Activated CD4-positive, alpha-beta T cell treated with anti-CD3 and anti-CD28 coated beads for 4 hours (primary cell): ENCODE measurements around the gene ENOX2.
A peak's percentile ranks its signal among the peaks of the same experiment; 100 is the strongest.
"Not testable (repeated sequence)": the region's sequence is repeated elsewhere in the genome, so short reads cannot be mapped to it uniquely, and the experiment has no call there.

Source experiments
- DNase-seq, 2 donors: peaks; one replicate each; pipeline ENCODE4 v3.0.0-alpha.2; 2020

Gene ENOX2, protein sequence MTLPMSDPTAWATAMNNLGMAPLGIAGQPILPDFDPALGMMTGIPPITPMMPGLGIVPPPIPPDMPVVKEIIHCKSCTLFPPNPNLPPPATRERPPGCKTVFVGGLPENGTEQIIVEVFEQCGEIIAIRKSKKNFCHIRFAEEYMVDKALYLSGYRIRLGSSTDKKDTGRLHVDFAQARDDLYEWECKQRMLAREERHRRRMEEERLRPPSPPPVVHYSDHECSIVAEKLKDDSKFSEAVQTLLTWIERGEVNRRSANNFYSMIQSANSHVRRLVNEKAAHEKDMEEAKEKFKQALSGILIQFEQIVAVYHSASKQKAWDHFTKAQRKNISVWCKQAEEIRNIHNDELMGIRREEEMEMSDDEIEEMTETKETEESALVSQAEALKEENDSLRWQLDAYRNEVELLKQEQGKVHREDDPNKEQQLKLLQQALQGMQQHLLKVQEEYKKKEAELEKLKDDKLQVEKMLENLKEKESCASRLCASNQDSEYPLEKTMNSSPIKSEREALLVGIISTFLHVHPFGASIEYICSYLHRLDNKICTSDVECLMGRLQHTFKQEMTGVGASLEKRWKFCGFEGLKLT

DNA sequence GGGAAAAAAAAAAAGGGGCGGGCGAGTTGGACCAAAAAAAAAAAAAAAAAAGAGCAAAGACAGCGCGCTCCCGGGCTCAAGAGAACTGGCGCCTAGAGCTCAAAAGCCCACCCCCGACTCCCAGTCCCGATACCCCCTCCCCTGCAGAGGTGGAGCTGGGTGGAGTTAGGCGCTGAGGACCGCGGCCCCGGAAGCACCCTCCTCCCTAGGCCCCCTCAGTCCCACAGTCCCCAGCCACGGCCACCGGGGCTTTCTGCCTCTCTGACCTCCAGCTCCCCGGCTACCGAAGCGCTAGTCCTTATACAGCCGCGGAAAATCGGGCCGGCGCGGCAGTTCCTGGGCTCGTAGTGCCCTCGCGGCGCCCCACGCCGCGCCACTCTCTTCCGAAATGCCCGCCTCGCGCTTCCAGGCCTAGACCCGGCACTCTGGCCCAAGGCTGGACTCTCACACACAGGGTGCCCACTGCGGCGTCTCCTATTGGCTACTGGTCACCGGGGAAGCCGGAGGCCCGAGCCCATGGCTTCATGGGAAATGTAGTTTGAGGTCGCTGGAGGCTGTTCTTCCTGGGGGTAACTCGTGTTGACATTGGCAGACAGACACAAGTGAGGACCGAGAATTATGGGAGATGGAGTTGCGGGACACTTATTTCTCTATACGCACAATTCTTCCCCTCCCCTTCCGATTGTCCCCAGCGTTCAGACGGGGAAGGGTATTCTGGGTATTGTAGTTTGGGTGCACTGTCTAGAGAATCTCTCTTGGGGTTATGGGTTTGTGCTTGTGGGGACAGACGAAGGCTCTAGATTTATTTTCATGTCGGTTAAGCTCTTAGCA lies at the start of gene ENOX2:
Gene ENOX2, minus strand, starts transcription at position 427 of the 831 bp plus-strand sequence. CDS start 199,993 bp downstream, outside the sequence.
- peak; percentile 72 to 77 for DNase-seq

DNA sequence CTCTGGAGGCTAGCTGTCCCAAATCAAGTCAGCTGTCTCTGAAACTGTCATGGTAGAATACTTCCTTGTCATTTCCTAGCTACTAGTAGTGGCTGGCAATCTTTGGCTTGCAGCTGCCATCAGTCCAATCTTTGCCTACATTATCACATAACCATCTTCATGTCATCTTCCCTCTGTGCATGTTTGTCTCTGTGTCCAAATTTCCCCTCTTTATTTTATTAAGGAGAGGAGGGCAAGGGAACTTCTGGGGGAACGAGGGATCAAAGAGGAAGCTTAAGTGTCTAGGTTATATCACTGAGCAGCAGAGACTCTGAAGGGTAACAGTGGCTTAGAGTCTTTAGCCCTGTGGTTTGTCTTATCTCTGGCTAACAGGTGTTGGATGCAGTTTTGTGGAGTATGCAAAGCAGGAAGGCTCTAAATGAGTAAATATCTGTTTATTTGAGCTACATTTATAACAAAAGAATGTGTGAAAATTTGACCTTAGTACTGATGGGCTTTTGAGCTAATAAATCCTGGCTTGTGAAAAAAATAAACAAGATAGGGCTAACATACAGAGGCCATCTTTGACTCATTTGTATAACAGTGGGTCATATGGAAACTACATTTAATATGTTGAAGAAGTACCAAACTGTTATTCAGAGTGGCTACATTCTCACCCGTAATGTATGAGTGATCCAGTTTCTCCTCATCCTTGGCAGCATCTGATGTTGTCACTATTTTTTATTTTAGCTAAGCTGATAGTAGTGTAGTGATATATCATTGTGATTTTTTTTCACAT lies 49.4 kb upstream of the ENOX2 start:
- DNase-seq = no peak

DNA sequence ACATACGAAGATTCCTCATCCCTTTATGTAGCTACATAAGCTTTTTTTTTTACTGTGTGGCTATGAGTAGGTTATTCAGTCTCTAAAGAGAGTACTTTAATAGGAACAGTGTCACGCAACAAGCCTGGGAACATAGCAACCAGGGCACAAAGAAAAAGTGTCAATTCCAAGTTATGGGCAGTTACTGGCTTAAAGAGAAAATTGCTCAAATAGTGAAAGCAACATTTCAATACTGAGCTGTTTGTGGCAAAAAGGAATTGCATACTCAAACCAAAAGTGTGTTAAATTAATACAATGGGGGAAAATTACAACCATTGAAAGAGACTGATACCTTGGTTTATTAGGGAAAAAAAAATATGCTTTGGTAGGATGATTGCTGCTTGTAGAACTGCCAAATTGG lies 41.2 kb upstream of the ENOX2 start:
- no peak for DNase-seq

DNA sequence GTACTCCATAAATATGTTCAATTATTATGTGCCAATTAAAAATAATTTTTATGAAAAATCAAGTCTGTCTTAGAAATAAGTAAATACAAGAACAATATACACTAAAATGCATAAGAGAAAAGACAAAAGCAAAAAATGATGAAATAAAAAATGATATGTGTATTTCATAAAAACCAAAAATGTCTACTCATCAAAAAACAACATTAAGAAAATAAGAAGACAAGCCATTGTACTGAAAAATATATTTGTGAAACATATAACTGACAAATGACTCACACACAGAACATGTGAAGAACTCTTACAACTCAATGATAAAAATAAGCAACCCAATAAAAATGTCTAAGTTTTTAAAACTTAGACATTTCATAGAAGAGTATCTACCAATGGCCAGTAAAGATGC lies 34.1 kb upstream of the ENOX2 start:
- no peak for DNase-seq

DNA sequence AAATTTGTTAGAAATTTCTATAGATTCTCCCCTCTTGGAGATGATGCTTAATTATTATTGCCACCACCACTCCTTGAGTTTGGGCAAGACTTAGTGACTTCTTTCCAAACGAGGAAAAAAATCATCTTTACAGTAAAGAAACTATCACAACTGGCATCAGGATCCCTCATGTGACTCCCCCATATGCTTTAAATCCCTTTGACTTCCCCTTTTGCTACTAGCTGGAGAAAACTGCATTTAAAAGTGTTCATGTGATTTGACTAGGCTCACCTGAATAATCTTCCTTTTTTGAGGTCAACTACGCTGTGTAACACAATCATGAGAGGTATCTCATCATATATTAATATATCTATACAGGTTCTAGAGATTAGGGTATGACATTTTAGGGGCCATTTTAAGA lies 30.3 kb upstream of the ENOX2 start:
- no peak for DNase-seq

DNA sequence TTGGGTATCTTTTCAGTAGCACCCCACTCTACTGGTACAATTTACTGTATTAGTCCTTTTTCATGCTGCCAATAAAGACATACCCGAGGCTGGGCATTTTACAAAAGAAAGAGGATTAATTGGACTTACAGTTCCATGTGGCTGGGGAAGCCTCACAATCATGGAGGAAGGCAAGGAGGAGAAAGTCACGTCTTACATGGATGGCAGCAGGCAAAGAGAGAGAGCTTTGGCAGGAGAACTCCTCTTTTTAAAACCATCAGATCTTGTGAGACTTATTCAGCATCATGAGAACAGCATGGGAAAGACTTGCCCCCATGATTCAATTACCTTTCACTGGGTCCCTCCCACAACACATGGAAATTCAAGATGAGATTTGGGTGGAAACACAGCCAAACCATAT lies 17.4 kb upstream of the ENOX2 start:
- not testable (repeated sequence) for DNase-seq

DNA sequence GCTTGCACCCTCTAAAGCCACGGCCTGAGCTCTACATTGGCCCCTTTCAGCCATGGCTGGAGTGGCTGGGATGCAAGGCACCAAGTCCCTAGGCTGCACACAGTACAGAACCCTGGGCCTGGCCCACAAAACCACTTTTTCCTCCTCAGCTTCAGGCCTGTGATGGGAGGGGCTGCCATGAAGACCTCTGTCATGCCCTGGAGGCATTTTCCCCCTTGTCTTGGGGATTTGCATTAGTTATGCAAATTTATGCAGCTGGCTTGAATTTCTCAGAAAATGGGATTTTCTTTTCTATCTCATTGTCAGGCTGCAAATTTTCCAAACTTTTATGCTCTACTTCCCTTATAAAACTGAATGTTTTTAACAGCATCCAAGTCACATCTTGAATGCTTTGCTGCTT lies 16.7 kb upstream of the ENOX2 start:
- not testable (repeated sequence) for DNase-seq

DNA sequence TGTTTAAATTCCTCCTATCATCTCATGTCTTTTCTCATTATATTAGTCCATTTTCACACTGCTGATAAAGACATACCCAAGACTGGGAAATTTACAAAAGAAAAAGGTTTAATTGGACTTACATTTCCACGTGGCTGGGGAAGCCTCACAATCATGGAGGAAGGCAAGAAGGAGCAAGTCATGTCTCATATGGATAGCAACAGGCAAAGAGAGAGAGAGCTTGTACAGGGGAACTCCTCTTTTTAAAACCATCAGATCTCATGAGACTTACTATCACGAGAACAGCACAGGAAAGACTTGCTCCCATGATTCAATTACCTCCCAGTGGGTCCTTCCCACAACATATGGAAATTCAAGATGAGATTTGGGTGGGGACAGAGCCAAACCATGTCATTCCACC lies 15.5 kb upstream of the ENOX2 start:
- DNase-seq = not testable (repeated sequence)

DNA sequence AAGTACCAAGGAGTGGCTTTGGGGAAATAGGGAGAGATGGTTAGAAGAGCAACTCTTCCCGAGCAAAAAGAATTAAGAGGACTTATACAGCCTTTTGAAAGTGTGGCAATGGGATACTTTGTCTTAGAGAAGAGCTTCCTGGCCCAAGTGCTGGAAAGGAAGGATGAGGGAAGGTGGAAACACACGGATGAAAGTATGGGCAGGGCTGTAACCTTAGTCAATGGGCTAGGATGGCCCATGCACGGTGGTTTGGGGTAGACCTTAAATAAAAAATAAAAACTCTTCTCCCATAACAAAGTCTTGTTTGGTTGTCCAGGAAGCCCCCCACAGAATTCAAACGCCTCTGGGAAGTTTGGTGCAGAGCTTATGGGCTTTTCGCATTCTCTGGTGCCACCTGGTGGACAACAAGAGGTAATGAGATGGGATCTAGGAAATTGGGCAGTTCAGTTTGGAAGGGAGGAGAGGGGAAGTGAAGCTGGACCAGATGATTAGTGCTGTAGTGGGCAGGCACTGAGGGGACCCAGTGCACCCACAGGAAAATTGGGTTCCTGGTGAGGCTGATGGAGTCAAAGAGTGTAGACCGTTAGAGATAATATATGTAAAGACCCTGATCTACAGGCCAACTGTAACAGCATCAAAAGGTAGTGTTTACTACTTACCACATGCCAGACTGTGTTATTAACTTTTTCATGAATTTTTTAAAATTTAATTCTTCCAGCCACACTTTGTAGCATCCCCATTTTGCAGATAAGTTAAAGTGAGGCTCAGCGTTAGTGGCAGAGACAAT lies 13.8 kb upstream of the ENOX2 start:
- DNase-seq = peak; percentile 26 to 33

DNA sequence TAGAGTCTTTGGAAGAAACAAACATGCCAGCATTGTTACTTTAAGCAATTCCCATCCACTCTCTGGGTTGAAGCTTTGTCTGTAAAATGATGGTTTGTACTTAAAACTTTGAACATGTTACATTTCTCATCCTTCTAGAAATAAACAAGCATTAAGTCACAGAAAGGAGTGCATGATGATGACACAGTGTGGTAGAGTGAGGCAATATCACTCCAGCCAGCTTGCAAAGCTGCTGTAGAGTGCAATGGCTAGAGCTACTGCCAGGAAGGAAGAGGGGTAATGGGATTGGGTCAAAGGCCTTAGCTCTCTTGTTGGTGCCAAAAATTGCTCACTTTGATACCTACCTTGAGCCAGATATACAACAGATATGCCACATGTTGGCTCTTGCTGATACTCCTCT lies 12.3 kb upstream of the ENOX2 start:
- no peak for DNase-seq

DNA sequence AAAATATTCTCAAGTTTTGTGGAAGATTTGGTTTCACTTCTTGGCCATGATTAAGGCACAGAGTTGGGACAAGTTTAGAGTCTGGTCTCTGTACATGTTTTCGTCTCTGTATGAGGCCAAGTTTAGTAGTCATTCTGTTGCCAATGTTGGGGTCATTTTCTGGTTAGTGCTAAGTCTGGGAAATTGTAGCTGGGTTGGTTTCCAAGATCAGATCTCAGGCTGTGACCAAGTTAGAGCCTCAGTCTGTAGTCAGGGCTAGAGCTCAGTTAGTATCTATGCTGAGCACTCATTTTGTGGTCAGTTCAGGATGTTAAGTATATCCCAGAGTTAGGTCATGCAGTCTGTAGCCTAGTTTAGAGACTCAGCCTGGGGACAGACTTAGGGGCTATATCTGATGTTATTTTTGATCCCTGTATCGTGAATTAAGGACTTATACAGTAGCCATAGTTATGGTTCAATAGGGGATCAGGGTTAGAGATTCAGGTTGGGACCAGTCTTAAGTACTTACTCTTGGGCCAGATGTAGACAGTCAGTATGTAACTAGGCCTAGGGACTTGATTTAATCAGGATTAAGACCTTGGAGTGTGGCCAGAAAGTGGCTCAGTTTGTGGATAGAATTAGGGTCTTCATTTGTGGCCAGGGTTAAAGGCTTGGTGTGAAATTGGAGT lies 6.6 kb upstream of the ENOX2 start:
- DNase-seq = no peak

DNA sequence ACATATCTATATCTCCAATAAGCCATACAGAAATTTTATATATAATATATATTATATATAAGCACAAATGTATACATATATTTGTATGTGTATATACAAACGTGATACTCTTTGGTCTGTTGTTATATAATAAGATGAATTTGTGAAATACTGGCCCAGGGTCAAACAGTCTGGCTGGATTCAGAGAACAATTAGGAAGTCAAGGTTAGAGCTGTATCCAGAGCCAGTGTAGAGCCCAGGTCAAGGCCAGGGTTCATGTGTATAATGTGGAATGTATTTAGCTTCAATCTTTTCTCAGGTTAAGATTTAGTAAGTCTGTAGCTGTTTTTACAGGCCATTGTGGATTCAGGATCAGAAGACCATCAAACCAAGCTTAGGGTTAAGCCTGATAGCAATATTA lies 3.8 kb upstream of the ENOX2 start:
- DNase-seq = no peak

DNA sequence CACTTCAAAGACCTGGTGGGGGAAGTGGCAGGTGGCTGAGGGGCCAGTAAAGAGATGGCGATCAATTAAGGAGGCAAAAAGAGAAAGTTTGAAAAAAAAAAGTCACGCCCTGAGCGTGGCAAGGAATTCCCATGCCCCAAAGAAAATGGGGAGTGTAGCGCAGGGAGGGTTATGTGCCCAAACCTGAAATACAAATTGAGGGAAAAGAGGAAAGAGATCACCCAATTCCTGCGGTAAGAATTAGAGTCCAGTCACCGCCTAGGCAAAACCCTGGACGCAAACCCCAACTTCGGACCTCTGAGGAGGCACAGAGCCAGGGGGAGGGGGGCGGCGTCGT lies 595 bp downstream of the ENOX2 start:
- no peak for DNase-seq

DNA sequence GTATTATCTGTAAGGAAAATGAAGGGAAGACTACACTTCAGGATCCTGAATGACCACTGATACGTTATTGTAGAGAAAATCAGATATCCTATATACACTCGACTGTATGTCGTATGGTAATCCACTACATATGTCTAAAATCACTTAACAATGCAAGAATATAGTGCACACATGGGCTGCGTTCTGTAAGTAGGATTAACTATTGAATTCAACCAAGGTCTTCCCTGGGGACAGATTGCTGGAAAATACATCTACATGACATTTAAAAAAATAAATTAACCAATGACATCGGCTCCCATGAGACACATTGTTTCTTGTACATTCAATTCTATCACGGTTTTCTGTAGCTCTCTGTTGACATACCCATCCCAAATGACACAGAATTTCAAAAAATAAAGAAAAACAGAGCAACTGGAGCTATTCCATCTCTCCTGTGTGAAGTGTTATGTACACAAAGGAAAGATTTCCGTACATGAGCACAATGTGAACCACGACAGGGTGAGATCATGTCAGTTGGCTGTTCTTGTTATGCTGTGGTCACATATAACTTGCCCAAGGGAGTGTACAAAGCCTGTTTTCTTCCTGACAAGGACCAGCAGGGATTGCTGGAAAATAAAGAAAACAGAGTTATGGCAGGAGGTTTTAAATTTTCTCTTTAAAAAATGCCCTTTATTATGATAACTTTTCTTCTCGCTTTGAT lies 6.1 kb downstream of the ENOX2 start:
- no peak for DNase-seq

DNA sequence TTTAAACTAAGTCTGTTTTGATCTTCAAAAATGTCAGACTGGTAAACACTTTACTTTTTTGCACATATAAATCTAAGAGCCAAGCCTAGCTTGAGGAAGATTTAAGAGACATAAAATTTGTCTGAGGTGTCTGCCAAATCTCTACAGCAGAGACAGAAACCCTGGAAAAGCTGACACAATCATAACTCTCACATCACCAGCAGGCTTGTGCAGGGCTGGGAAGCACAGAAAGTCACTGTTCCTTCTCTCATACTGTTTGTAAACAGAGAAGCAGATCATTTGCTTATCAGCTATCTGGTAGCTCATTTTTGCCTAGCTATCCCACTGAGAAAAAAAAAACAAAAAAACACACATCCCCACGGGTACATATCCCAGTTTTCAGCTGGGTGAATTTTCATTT lies 7.0 kb downstream of the ENOX2 start:
- DNase-seq = no peak

DNA sequence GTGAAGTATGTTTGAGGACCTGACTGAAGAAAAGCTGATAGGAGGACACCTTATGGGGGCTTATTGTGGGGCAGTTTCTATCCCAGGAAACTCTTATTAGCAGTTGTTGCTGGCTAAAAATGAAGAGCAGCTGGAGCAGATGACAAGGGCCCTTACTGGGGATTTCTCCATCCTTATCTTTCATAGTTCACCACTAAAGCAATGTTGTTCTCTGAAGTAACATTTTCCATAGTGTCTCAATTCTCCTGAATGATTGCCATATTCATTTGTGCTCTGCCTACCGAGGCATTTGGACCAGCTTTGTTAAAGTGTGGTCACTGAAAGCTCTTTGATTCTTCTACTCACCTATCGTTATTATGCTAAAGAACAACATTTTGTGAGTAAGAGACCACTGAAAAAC lies 7.7 kb downstream of the ENOX2 start:
- no peak for DNase-seq

DNA sequence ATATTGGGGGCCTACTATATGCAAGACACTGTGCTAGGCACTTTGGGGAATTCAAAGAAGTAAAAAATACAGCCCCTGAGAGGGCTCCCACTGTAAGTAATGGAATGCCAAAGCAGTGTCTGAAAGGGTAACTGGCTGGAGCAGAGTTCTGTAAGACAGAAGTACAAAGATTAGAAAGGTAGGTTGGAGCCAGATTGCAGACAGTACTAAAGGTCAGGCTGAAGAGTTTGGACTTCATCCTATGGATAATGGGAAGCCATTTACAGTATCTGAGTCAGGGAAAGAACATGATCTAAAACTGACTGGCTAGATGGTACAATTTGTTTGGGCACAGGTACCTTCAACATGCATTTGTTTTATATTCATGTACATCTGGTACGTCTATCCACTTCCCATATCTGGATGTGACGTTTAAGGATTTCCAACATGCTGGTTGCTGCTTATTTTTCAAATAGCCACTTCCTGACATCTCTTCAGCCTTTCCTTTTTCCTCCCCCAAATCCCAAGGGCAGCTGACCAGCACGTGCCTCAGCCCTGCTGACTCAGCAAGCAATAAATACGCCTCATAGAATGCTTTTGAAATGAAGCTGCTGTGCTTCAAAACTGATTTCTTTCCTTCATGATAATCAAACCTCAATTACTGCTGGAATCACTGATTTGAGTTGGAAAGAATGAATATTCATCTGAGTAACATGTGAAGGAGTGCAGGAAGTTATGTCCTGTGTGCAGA lies 9.5 kb downstream of the ENOX2 start:
- no peak for DNase-seq

DNA sequence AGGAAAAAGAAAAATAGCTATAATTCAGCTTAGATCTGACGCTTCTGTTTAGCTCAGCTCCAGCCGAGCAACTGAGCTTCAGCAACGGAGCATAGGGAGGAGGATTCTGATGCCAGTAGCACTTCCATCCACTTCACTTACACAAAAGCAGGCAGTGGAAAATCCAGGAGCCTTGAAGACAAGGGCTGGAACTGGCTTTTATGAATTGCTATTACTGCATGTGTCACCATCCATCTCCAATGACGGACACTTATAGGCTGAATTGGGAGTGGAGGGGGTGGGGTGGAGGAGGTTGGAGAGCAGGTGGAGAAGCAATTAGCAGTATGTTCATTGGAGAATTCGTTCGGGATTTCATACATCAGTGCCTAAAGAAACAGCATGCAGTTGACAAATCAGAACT lies 15.6 kb downstream of the ENOX2 start:
- no peak for DNase-seq

DNA sequence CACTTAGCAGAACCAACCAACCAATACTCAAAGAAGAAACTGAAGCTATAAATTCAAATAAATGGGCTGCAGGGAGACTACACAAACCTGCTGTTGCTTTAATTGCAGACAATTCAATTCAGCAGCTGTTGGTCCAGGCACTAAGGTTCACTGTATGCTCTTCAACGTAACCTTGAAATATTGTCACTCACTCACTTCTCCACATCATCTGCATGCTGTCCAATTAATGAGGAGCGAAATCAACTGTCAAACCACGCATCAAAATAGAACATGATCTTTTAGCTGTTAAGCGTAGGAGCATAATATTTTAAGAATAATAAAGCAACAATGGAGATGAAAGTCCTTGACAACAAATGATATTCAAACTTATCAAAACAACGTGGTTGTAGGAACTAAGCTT lies 17.0 kb downstream of the ENOX2 start:
- no peak for DNase-seq

DNA sequence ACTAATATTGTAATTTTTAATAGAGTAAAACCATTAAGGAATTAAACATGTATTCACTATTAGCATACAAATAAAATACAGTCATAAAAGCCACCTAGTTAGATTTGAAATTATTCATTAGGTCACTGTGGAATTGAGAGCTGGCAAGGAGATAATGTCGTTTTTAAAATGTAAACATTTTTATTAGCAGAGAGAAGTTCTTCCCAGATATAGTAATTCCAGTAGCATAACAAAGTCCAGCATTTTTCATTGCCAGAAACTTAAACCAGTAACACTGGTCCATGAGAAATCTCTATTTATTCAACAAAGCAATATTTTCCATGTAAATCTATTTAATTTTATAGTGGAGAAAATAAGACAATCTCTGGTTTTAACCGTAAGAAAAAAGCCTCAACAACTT lies 17.5 kb downstream of the ENOX2 start:
- no peak for DNase-seq
